GM12872 (cell line): Measurements from ENCODE around the gene FKRP.

ENCODE experiments used
- CTCF ChIP-seq: IDR thresholded peaks from 3 replicates; pipeline ENCODE4 v1.5.1; 2011; ENCODE audit warnings: low read depth, mild to moderate bottlenecking, low read length, moderate library complexity; ENCODE audit not compliant: insufficient read depth

Gene FKRP

GRCh38 chr19:46785980-46786235, 40.1 kb downstream of the FKRP start:
- no peak for TF ChIP-seq CTCF

GRCh38 chr19:46786236-46787039, 40.6 kb downstream of the FKRP start:
- TF ChIP-seq CTCF = 0 out of 3 replicates have a peak, but pooled peaks have one; percentile 12

- TF ChIP-seq CTCF = no peak
Observed at GRCh38 chr19:46787040-46787330, 41.1 kb downstream of the FKRP start.

GRCh38 chr19:46787331-46788261, 41.7 kb downstream of the FKRP start:
- TF ChIP-seq CTCF = no peak

GRCh38 chr19:46788262-46788967, 42.6 kb downstream of the FKRP start, which contains the start of gene SLC1A5:
TSS of gene SLC1A5 (minus strand) at chr19:46788594. CDS start at chr19:46787965, 629 bp downstream.
- no peak for TF ChIP-seq CTCF

DNA sequence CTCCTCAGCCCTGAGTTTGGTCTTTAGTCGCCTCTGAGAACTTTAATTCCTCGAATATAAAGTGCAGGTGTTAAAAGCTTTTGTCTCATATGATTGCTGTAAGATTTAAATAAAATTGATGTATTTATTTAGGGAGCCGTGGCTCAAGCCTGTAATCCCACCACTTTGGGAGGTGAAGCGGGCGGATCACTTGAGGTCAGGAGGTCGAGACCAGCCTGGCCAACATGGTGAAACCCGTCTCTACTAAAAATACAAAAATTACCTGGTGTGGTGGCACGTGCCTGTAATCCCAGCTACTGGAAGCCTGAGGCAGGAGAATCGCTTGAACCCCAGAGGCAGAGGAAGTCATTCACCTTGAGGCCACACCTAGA, 43.1 kb downstream of the FKRP start:
- no peak for TF ChIP-seq CTCF

GRCh38 chr19:46789371-46789770, 43.5 kb downstream of the FKRP start:
- TF ChIP-seq CTCF = no peak
